ENCODE results near the gene COA3.
A peak's percentile ranks its signal among the peaks of the same experiment; 100 is the strongest.

COA3 gene

GRCh38 chr17:42798383-42799380 lies at the start of gene COA3, which contains the start of gene CNTD1:
COA3 (minus strand) TSS chr17:42798704; CDS start chr17:42798681, 23 bp downstream.
CNTD1 (plus strand) TSS chr17:42798861; CDS start chr17:42799068, 207 bp downstream.
- DNase-seq: peak; percentile 94

- DNase-seq: no peak
These were observed 49.6 kb upstream of the COA3 start for GRCh38 chr17:42848093-42848492.

GRCh38 chr17:42846594-42847280 lies 48.2 kb upstream of the COA3 start:
- DNase-seq: no peak

GRCh38 chr17:42845918-42846593 lies 47.6 kb upstream of the COA3 start:
- DNase-seq: no peak

GRCh38 chr17:42845556-42845917 lies 47.0 kb upstream of the COA3 start:
- no peak for DNase-seq

GRCh38 chr17:42844761-42845555 lies 46.5 kb upstream of the COA3 start:
- DNase-seq: no peak

GRCh38 chr17:42844271-42844670 lies 45.8 kb upstream of the COA3 start, which contains the start of gene AOC2:
AOC2 (plus strand) TSS chr17:42844580; CDS start chr17:42844627, 47 bp downstream.
- DNase-seq: no peak

GRCh38 chr17:42843358-42843934 lies 44.9 kb upstream of the COA3 start:
- DNase-seq: peak; percentile 74

- no peak for DNase-seq
These were observed 43.6 kb upstream of the COA3 start for GRCh38 chr17:42841975-42842685.

- DNase-seq: no peak
These were observed 37.2 kb upstream of the COA3 start for GRCh38 chr17:42835732-42836131.

- no peak for DNase-seq
These were observed 35.4 kb upstream of the COA3 start for GRCh38 chr17:42833767-42834422.

- DNase-seq: peak; percentile 95
These were observed 34.6 kb upstream of the COA3 start, which contains the start of gene PSME3 for GRCh38 chr17:42832934-42833766. PSME3 (plus strand) TSS chr17:42833397; CDS start chr17:42833632, 235 bp downstream.

GRCh38 chr17:42832213-42832933 lies 33.9 kb upstream of the COA3 start:
- DNase-seq: no peak

GRCh38 chr17:42830971-42831370 lies 32.5 kb upstream of the COA3 start:
- no peak for DNase-seq

- DNase-seq: no peak
These were observed 29.0 kb upstream of the COA3 start for GRCh38 chr17:42827472-42827871.

GRCh38 chr17:42821176-42821575 lies 22.7 kb upstream of the COA3 start:
- DNase-seq: no peak

- peak; percentile 91 for DNase-seq
These were observed 21.5 kb upstream of the COA3 start for GRCh38 chr17:42819939-42820535.

GRCh38 chr17:42818379-42818778 lies 19.9 kb upstream of the COA3 start:
- no peak for DNase-seq
